Renal cortical epithelial cell (primary cell): ENCODE data around the gene PIK3C2B. TPM values are rescaled to one million over a fixed set of nuclear protein-coding genes. Genes with fewer than 3 reads are reported as not detected.

Experiments used
- DNase-seq: peaks from one replicate; pipeline ENCODE4 v3.0.0-alpha.2; 2011; ENCODE audit warnings: low read depth
- total RNA-seq: library from RNA; depleted of rRNA; stranded (reverse); fragments of >200 nt; gene quantifications from 2 replicates; pipeline ENCODE4 v1.2.3, GENCODE V29; 2014

The PIK3C2B gene
- total RNA-seq, 1 donor from 2014 or later: 9.7 TPM

- DNase-seq: no peak
These were observed 34.9 kb downstream of the PIK3C2B start for GRCh38 chr1:204459706-204460105.

GRCh38 chr1:204457666-204458065 is 36.9 kb downstream of the PIK3C2B start:
- no peak for DNase-seq

GRCh38 chr1:204456826-204457442 is 37.7 kb downstream of the PIK3C2B start:
- no peak for DNase-seq

GRCh38 chr1:204455831-204456145 is 38.8 kb downstream of the PIK3C2B start:
- no peak for DNase-seq

- no peak for DNase-seq
These were observed 39.4 kb downstream of the PIK3C2B start for GRCh38 chr1:204455063-204455830.

- no peak for DNase-seq
These were observed 40.1 kb downstream of the PIK3C2B start for GRCh38 chr1:204454476-204454875.

GRCh38 chr1:204453141-204453772 is 41.3 kb downstream of the PIK3C2B start:
- no peak for DNase-seq

GRCh38 chr1:204451352-204452124 is 43.1 kb downstream of the PIK3C2B start:
- no peak for DNase-seq

- peak; percentile 16 for DNase-seq
These were observed 43.9 kb downstream of the PIK3C2B start for GRCh38 chr1:204450461-204451257.

- DNase-seq: no peak
These were observed 44.8 kb downstream of the PIK3C2B start for GRCh38 chr1:204449678-204450280.

- no peak for DNase-seq
These were observed 45.5 kb downstream of the PIK3C2B start for GRCh38 chr1:204448991-204449677.

- peak; percentile 36 for DNase-seq
These were observed 46.2 kb downstream of the PIK3C2B start for GRCh38 chr1:204448344-204448964.

- no peak for DNase-seq
These were observed 46.9 kb downstream of the PIK3C2B start for GRCh38 chr1:204447736-204448135.

GRCh38 chr1:204447190-204447589 is 47.4 kb downstream of the PIK3C2B start:
- no peak for DNase-seq

- DNase-seq: peak; percentile 34
These were observed 48.0 kb downstream of the PIK3C2B start for GRCh38 chr1:204446413-204447111.

- DNase-seq: peak; percentile 16
These were observed 48.7 kb downstream of the PIK3C2B start for GRCh38 chr1:204445860-204446412.
